GM12892 (cell line): ENCODE results near the gene TGM3. TPM values are rescaled to one million over a fixed set of nuclear protein-coding genes. Genes with fewer than 3 reads are reported as not detected.
"Not testable (repeated sequence)": the region's sequence is repeated elsewhere in the genome, so short reads cannot be mapped to it uniquely, and the experiment has no call there.

ENCODE experiments used
- DNase-seq: peaks from one replicate; pipeline ENCODE4 v3.0.0; 2011; ENCODE audit not compliant: insufficient read length
- FAIRE-seq: peaks from 2 replicates; lab custom pipeline; 2011; peaks lifted over from hg19 to GRCh38; lab: Jason Lieb, UNC
- POLR2A ChIP-seq: IDR thresholded peaks from 2 replicates; pipeline ENCODE4 v1.6.1; 2011; ENCODE audit warnings: low read depth, low read length, control low read depth
- POLR2AphosphoS5 ChIP-seq: IDR thresholded peaks from 2 replicates; pipeline ENCODE4 v1.6.1; 2011; ENCODE audit warnings: low read depth, low read length, control low read depth
- TAF1 ChIP-seq: IDR thresholded peaks from 2 replicates; pipeline ENCODE4 v1.6.1; 2011; ENCODE audit warnings: low read depth, mild to moderate bottlenecking, control low read depth, low read length, borderline replicate concordance
- polyA plus RNA-seq: library from polyadenylated mRNA; unstranded; fragments of >200 nt; gene quantifications from one replicate; pipeline ENCODE4 v1.2.1, GENCODE V29; 2012; ENCODE audit warnings: missing spikeins, inconsistent platforms; ENCODE audit not compliant: missing spikeins

The TGM3 gene
- not detected for polyA plus RNA-seq

GRCh38 chr20:2295886-2296515 lies at the start of gene TGM3:
Gene TGM3 (plus strand): TSS chr20:2296001. CDS start chr20:2296064, 63 bp downstream.
- DNase-seq: no peak
- no peak for TF ChIP-seq TAF1
- no peak for TF ChIP-seq POLR2A
- no peak for FAIRE-seq

DNA sequence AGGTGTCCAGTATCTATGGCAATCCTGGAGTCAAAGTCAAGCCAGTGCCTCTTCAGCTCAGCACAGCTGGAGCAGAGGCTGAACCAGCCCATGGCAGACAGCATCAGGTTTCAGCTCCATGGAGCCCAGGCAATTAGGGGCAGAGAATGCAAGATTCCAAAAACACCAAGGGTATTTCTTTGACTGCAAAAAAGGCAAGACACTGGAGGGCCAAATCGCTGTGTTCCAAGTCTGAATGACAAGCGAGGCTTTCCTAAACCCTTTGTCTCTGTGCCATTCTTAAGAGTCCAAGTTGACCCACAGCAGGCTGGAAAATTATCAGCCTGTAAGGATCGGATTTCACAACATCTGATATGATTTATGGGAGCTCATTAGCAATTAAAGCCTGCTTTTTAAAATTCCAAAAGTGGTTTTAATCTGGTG lies 49.7 kb upstream of the TGM3 start:
- DNase-seq: no peak
- TF ChIP-seq POLR2A (no peak), POLR2AphosphoS5 (no peak), TAF1 (no peak)
- FAIRE-seq: no peak

DNA sequence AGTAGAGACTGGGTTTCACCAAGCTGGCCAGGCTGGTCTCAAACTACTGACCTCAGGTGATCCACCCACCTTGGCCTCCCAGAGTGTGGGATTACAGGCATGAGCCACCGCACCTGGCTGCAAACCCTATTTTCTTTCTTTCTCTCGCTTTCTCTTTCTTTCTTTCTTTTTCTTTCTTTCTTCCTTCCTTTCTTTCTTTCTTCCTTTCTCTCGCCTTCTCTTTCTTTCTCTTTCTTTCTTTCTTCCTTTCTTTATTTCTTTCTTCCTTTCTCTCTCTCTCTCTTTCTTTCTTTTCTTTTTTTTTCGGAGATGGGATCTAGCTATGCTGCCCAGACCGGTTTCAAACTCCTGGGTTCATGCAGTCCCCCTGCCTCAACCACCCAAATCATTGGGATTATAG lies 47.0 kb upstream of the TGM3 start:
- FAIRE-seq (no peak), DNase-seq (no peak)
- TF ChIP-seq POLR2A: no peak
- TF ChIP-seq TAF1: no peak

GRCh38 chr20:2249935-2250334 lies 45.9 kb upstream of the TGM3 start:
- DNase-seq (no peak), FAIRE-seq (no peak)
- no peak for TF ChIP-seq POLR2A
- no peak for TF ChIP-seq TAF1
- TF ChIP-seq POLR2AphosphoS5: no peak

- DNase-seq (no peak), FAIRE-seq (no peak)
- TF ChIP-seq TAF1: no peak
- no peak for TF ChIP-seq POLR2A
- no peak for TF ChIP-seq POLR2AphosphoS5
These were observed 43.3 kb upstream of the TGM3 start for GRCh38 chr20:2252419-2252997.

GRCh38 chr20:2253256-2253655 lies 42.5 kb upstream of the TGM3 start:
- no peak for TF ChIP-seq POLR2AphosphoS5
- TF ChIP-seq TAF1: no peak
- no peak for TF ChIP-seq POLR2A
- FAIRE-seq: no peak

GRCh38 chr20:2254333-2254732 lies 41.5 kb upstream of the TGM3 start:
- DNase-seq: no peak
- TF ChIP-seq POLR2AphosphoS5 (no peak), TAF1 (no peak), POLR2A (no peak)
- no peak for FAIRE-seq

More at GRCh38 chr20:2253256-2253655, 42.5 kb upstream of the TGM3 start:
- DNase-seq: no peak

GRCh38 chr20:2255926-2256531 lies 39.8 kb upstream of the TGM3 start:
- DNase-seq: no peak
- TF ChIP-seq POLR2A (no peak), POLR2AphosphoS5 (no peak), TAF1 (no peak)
- no peak for FAIRE-seq

GRCh38 chr20:2259731-2260130 lies 36.1 kb upstream of the TGM3 start:
- no peak for FAIRE-seq
- no peak for DNase-seq
- TF ChIP-seq POLR2AphosphoS5: no peak
- no peak for TF ChIP-seq POLR2A
- TF ChIP-seq TAF1: no peak

- TF ChIP-seq POLR2AphosphoS5 (no peak), POLR2A (no peak), TAF1 (no peak)
- FAIRE-seq: no peak
These were observed 35.6 kb upstream of the TGM3 start for GRCh38 chr20:2260250-2260649.

GRCh38 chr20:2261046-2261485 lies 34.7 kb upstream of the TGM3 start:
- FAIRE-seq: no peak
- DNase-seq: no peak
- TF ChIP-seq POLR2A: no peak
- TF ChIP-seq POLR2AphosphoS5: no peak
- TF ChIP-seq TAF1: no peak

More at GRCh38 chr20:2260250-2260649, 35.6 kb upstream of the TGM3 start:
- no peak for DNase-seq

DNA sequence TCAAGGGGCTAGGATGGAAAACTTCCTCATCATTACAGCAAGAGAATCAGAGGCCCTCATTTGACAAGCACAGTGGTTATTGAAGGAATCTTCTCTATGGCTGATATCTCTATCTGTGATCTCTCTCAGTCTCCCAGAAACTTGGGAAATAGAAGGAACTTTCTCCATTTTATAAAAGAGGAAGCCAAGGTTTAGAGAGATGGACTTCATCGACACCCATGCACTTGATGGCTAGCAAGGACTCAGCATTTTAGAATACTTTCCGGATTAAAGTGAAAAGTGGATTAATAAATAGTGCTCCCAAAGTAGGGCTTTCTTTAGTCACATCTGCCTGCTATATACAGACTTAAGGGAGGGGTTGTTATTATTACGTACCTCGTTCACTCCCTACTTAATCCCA lies 34.2 kb upstream of the TGM3 start:
- FAIRE-seq: no peak
- no peak for DNase-seq
- no peak for TF ChIP-seq POLR2AphosphoS5
- TF ChIP-seq POLR2A: no peak

DNA sequence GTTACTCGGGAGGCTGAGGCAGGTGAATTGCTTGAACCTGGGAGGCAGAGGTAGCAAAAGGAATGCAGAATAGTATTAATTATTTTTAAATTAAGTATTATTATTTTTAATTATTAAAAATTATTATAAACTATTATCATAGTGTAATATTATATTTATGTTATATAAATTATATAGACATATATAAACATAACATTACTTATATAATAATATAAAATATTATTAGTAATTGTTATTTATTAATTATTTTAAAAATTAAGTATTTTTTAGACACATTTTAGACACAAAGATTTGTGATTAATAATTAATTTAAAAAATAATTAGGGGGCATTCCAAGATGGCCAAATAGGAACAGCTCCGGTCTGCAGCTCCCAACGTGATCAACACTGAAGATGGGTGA lies 31.7 kb upstream of the TGM3 start:
- no peak for TF ChIP-seq POLR2A
- TF ChIP-seq POLR2AphosphoS5: no peak
- no peak for TF ChIP-seq TAF1
- FAIRE-seq (no peak), DNase-seq (no peak)

DNA sequence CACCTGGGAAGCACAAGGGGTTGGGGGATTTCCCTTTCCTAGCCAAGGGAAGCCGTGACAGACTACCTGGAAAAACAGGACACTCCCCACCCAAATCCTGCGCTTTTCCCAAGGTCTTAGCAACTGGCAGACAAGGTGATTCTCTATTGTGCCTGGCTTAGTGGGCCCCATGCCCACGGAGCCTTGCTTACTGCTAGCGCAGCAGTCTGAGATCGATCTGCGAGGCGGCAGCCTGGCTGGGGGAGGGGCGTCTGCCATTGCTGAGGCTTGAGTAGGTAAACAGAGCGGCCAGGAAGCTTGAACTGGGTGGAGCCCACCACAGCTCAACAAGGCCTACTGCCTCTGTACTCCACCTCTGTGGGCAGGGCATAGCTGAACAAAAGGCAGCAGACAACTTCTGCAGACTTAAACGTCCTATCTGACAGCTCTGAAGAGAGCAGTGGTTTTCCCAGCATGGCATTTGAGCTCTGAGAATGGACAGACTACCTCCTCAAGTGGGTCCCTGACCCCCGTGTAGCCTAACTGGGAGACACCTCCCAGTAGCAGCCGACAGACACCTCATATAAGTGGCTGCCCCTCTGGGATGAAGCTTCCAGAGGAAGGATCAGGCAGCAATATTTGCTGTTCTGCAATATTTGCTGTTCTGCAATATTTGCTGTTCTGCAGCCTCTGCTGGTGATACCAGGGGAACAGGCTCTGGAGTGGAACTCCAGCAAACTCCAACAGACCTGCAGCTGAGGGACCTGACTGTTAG lies 31.0 kb upstream of the TGM3 start:
- FAIRE-seq: not testable (repeated sequence)

More for the DNA sequence above, 31.0 kb upstream of the TGM3 start:
- DNase-seq: not testable (repeated sequence)
